ENCODE data around the gene ATP8B1.

GRCh38 chr18:57762686-57763085 lies 40.4 kb downstream of the ATP8B1 start:
- TF ChIP-seq POLR2A (IDR thresholded peaks at IDR 0.05) (no peak), CTCF (IDR thresholded peaks at IDR 0.05) (no peak)

Data from testis (tissue), 2 donors.